H1 (cell line): ENCODE results near the gene COQ8B. TPM values are rescaled to one million over a fixed set of nuclear protein-coding genes. Genes with fewer than 3 reads are reported as not detected.

ENCODE experiments used
- CTCF ChIA-PET: fragments of 300-600 bp; sonication (Branson Sonifier 250); formaldehyde crosslinking; loops from one replicate; lab custom pipeline; 2021; ENCODE audit not compliant: partially characterized antibody; lab: Charles Lee
- POLR2A ChIA-PET: fragments of 300-600 bp; sonication (Branson Sonifier 250); formaldehyde crosslinking; loops from one replicate; lab custom pipeline; 2021; ENCODE audit warnings: inconsistent platforms; ENCODE audit not compliant: partially characterized antibody; lab: Charles Lee
- DNase-seq, 2 experiments: peaks; one replicate each; pipeline versions ENCODE4 v3.0.0 to v3.0.0-alpha.2; 2010 to 2022; ENCODE audit warnings: low spot score in 2 of 2, low read depth in 1 of 2, mixed read lengths in 1 of 2
- FAIRE-seq: peaks from 2 replicates; lab custom pipeline; 2011; peaks lifted over from hg19 to GRCh38; lab: Jason Lieb, UNC
- H2AFZ ChIP-seq: 2 replicates; pipeline ENCODE4 v1.8.1; 2012; ENCODE audit warnings: low read length, inconsistent platforms
- H2AK5ac ChIP-seq: 2 replicates; pipeline ENCODE4 v1.6.1; 2013; ENCODE audit warnings: low read depth, low read length
- H2BK120ac ChIP-seq: replicated peaks from 2 replicates; pipeline ENCODE3; 2013; ENCODE audit warnings: low read depth, low read length, inconsistent platforms
- H2BK12ac ChIP-seq: 2 replicates; pipeline ENCODE4 v1.6.1; 2013; ENCODE audit warnings: low read depth, low read length
- H2BK15ac ChIP-seq: 2 replicates; pipeline ENCODE4 v1.6.1; 2013; ENCODE audit warnings: low read length
- H2BK20ac ChIP-seq: 2 replicates; pipeline ENCODE4 v1.6.1; 2013; ENCODE audit warnings: low read length
- H2BK5ac ChIP-seq: 2 replicates; pipeline ENCODE4 v1.6.1; 2013; ENCODE audit warnings: low read depth, low read length
- H3K14ac ChIP-seq: 2 replicates; pipeline ENCODE4 v1.6.1; 2013; ENCODE audit warnings: inconsistent platforms; ENCODE audit not compliant: insufficient read length
- H3K18ac ChIP-seq: 2 replicates; pipeline ENCODE4 v1.6.1; 2013; ENCODE audit warnings: low read length; ENCODE audit errors: extremely low read depth
- H3K23ac ChIP-seq: 2 replicates; pipeline ENCODE4 v1.6.1; 2013; ENCODE audit warnings: inconsistent platforms; ENCODE audit not compliant: insufficient read length
- H3K23me2 ChIP-seq: 2 replicates; pipeline ENCODE4 v1.6.1; 2013; ENCODE audit warnings: low read depth, low read length
- H3K27ac ChIP-seq: 2 replicates; pipeline ENCODE4 v1.6.1; 2011; ENCODE audit warnings: low read depth, low read length, inconsistent platforms
- H3K27me3 ChIP-seq, 4 experiments: replicated peaks in 1 of 4; 1 replicate in 1 of 4; 2 replicates in 3 of 4; pipeline versions ENCODE4 v1.6.1 to v1.8.1; 2011 to 2013; ENCODE audit warnings: low read length in 3 of 4, mild to moderate bottlenecking in 3 of 4, inconsistent platforms in 2 of 4, mixed read lengths in 2 of 4, moderate library complexity in 1 of 4; ENCODE audit not compliant: control insufficient read depth in 3 of 4, insufficient read depth in 3 of 4; ENCODE audit errors: extremely low read depth in 1 of 4
- H3K36me3 ChIP-seq, 4 experiments: 2 replicates each; pipeline versions ENCODE4 v1.6.1 to v1.8.1; 2011 to 2013; ENCODE audit warnings: mild to moderate bottlenecking in 4 of 4, low read length in 3 of 4, moderate library complexity in 2 of 4, control low read depth in 1 of 4, inconsistent platforms in 1 of 4; ENCODE audit not compliant: insufficient read depth in 4 of 4, control insufficient read depth in 2 of 4
- H3K4ac ChIP-seq: replicated peaks from 2 replicates; pipeline ENCODE3; 2013; ENCODE audit warnings: low read length, low read depth, mixed read lengths, inconsistent platforms; ENCODE audit not compliant: insufficient read length
- H3K4me1 ChIP-seq, 4 experiments: replicated peaks in 1 of 4; 1 replicate in 1 of 4; 2 replicates in 3 of 4; pipeline versions ENCODE4 v1.6.1 to v1.8.1; 2011 to 2013; ENCODE audit warnings: low read length in 3 of 4, inconsistent platforms in 2 of 4, mixed read lengths in 1 of 4; ENCODE audit not compliant: insufficient read depth in 4 of 4, control insufficient read depth in 3 of 4
- H3K4me2 ChIP-seq, 2 experiments: 2 replicates each; pipeline versions ENCODE4 v1.6.1 to v1.8.1; 2011 to 2013; ENCODE audit warnings: low read depth in 2 of 2, low read length in 2 of 2, control low read depth in 1 of 2, inconsistent platforms in 1 of 2, mild to moderate bottlenecking in 1 of 2; ENCODE audit not compliant: insufficient read depth in 1 of 2
- H3K4me3 ChIP-seq, 4 experiments: fragments of 200-600, 300-600 bp in 1 of 4; sonication (generic), shearing (Covaris generic), sonication (Bioruptor Twin) in 1 of 4; 2 replicates each; pipeline versions ENCODE4 v1.5.1 to v1.8.1; 2011 to 2016; ENCODE audit warnings: low read length in 4 of 4, low read depth in 3 of 4, control low read depth in 2 of 4, inconsistent platforms in 2 of 4, mild to moderate bottlenecking in 2 of 4, mixed read lengths in 1 of 4, moderate library complexity in 1 of 4; ENCODE audit not compliant: insufficient read depth in 2 of 4; ENCODE audit errors: extremely low read depth in 1 of 4
- H3K56ac ChIP-seq: replicated peaks from 2 replicates; pipeline ENCODE3; 2013; ENCODE audit warnings: low read depth, mild to moderate bottlenecking, mixed read lengths, low read length, inconsistent platforms; ENCODE audit not compliant: insufficient read length
- H3K79me1 ChIP-seq: 2 replicates; pipeline ENCODE4 v1.6.1; 2013; ENCODE audit warnings: low read depth, low read length, control low read depth
- H3K79me2 ChIP-seq, 2 experiments: 2 replicates each; pipeline versions ENCODE4 v1.6.1 to v1.8.1; 2012 to 2013; ENCODE audit warnings: low read length in 2 of 2, mild to moderate bottlenecking in 2 of 2, inconsistent platforms in 1 of 2; ENCODE audit not compliant: insufficient read depth in 2 of 2, control insufficient read depth in 1 of 2
- H3K9ac ChIP-seq, 4 experiments: replicated peaks in 1 of 4; 1 replicate in 1 of 4; 2 replicates in 3 of 4; pipeline versions ENCODE4 v1.6.1 to v1.8.1; 2011 to 2013; ENCODE audit warnings: low read depth in 3 of 4, low read length in 3 of 4, control low read depth in 2 of 4, mild to moderate bottlenecking in 2 of 4, moderate library complexity in 2 of 4, inconsistent platforms in 1 of 4; ENCODE audit errors: extremely low read depth in 1 of 4
- H3K9me3 ChIP-seq, 2 experiments: 2 replicates each; pipeline versions ENCODE4 v1.6.1 to v1.8.1; 2012 to 2013; ENCODE audit warnings: mild to moderate bottlenecking in 2 of 2, moderate library complexity in 2 of 2, control low read depth in 1 of 2, inconsistent platforms in 1 of 2, low read depth in 1 of 2, low read length in 1 of 2, mixed read lengths in 1 of 2; ENCODE audit not compliant: insufficient read depth in 2 of 2
- H4K20me1 ChIP-seq, 2 experiments: replicated peaks in 1 of 2; 2 replicates each; pipeline versions ENCODE3 to v1.8.1; 2011 to 2013; ENCODE audit warnings: inconsistent platforms in 2 of 2, low read length in 2 of 2, mild to moderate bottlenecking in 1 of 2; ENCODE audit not compliant: insufficient read depth in 2 of 2, control insufficient read depth in 1 of 2
- H4K5ac ChIP-seq: 2 replicates; pipeline ENCODE4 v1.6.1; 2013; ENCODE audit warnings: low read length, low read depth, mixed read lengths, inconsistent platforms; ENCODE audit not compliant: insufficient read length
- H4K8ac ChIP-seq: 2 replicates; pipeline ENCODE4 v1.8.0; 2013; ENCODE audit warnings: mild to moderate bottlenecking, moderate library complexity, low read length, inconsistent platforms; ENCODE audit not compliant: insufficient read depth; ENCODE audit errors: extremely low read depth
- H4K91ac ChIP-seq: replicated peaks from 2 replicates; pipeline ENCODE3; 2013; ENCODE audit warnings: low read length, mixed read lengths, inconsistent platforms; ENCODE audit not compliant: insufficient read length
- YY1 ChIP-seq: IDR thresholded peaks from 2 replicates; pipeline ENCODE4 v1.6.1; 2011; ENCODE audit warnings: low read depth, mild to moderate bottlenecking, low read length
- WGBS, 2 experiments: shearing (Covaris generic) in 1 of 2; methylation state at CpG; one replicate each; pipeline versions ENCODE4 v1.1.6 to v1.1.7; 2013 to 2015; ENCODE audit warnings: low lambda C conversion rate in 2 of 2, mixed read lengths in 2 of 2, inconsistent platforms in 1 of 2, low coverage in 1 of 2, missing lambda C conversion rate in 1 of 2; ENCODE audit not compliant: insufficient replicate concordance in 2 of 2, insufficient coverage in 1 of 2, insufficient read length in 1 of 2; ENCODE audit errors: extremely low coverage in 1 of 2, missing lambda C conversion rate in 1 of 2; 5-methylcytosine and 5-hydroxymethylcytosine counted together
- polyA plus RNA-seq, 7 experiments: library from polyadenylated mRNA; depleted of rRNA in 3 of 7; stranded (reverse) in 5 of 7; unstranded in 2 of 7; fragments of >200 nt in 5 of 7; fragments of 200-250 nt in 2 of 7; gene quantifications; 1 replicate in 5 of 7; 2 replicates in 1 of 7; 4 replicates in 1 of 7; pipeline versions ENCODE4 v1.2.1 to v1.2.3, GENCODE V29; 2011 to 2013; ENCODE audit warnings: missing spikeins in 2 of 7, mixed read lengths in 2 of 7
- total RNA-seq: library from RNA; stranded (reverse); fragmentation: NEBNext Ultra II Directional; extraction: Animal tissue kit (Norgen Biotek cat#: 25700); gene quantifications from 2 replicates; pipeline ENCODE4 v1.2.1, GENCODE V29; 2021

Gene COQ8B
- total and polyA plus RNA-seq, 2 of the 8 experiments (the other 6 are each of a cell fraction or from before 2014, with no cell fraction given) = 41.7 to 46.1 TPM

DNA sequence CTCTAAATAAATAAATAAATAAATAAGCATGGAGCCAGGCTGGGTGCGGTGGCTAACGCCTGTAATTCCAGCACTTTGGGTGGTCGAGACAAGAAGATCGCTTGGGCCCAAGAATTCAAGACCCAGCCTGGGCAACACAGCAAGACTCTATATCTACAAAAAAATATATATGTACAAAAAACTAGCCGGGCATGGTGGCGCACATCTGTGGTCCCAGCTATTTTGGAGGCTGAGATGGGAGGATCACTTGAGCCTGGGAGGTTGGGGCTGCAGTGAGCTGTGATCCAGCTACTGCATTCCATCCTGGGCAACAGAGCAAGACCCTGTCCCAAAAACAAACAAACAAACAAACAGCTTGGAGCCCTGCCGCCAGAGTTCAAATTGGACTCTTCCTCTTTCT, 30.9 kb upstream of the COQ8B start:
- DNase-seq = no peak
- no peak overlapping the region for H3K23ac ChIP-seq
- H3K18ac ChIP-seq = no peak overlapping the region
- CTCF ChIA-PET = interaction anchor here (0.6 to 1.1 kb wide), 3 partner anchors 10 to 84 kb away, joined by 3 to 5 read pairs (median 3); no protein-coding TSS in a partner anchor
- 93% methylated on average over 7 of the region's 7 CpGs; no CpG with 5 or more reads in 1 of the 2 experiments for WGBS, 2 experiments
- H2AK5ac ChIP-seq = no peak overlapping the region
- no peaks in the 10 kb centered on the region; the same call in 1 of the 2 replicates for H3K79me1 ChIP-seq
- H3K14ac ChIP-seq = no peak overlapping the region
- no peaks in the 10 kb centered on the region for H3K9me3 ChIP-seq
- POLR2A ChIA-PET = interaction anchor here (1.5 to 15.7 kb wide), 5 partner anchors 6 to 54 kb away, joined by 3 to 399 read pairs (median 120); partner anchors contain the start of genes ACTMAP, COQ8B, EGLN2 and ITPKC
- H4K8ac ChIP-seq = no peak overlapping the region
- peaks cover 0 to 8% (median 0%) of the 10 kb centered on the region in 4 experiments; a peak in 2 of 8 replicates for H3K36me3 ChIP-seq
- no peak overlapping the region for H3K56ac ChIP-seq
- no peak for TF ChIP-seq YY1
- TF ChIP-seq, all 59 proteins: peak for 0
- H3K4me1 ChIP-seq = peaks cover 0 to 20% (median 5%) of the 10 kb centered on the region in 4 experiments; a peak in 4 of 7 replicates
- no peak overlapping the region for H3K4ac ChIP-seq
- H2BK20ac ChIP-seq = no peak overlapping the region
- FAIRE-seq = no peak
- H3K79me2 ChIP-seq = peaks cover 14 to 35% of the 10 kb centered on the region in 2 experiments
- no peak overlapping the region for H2BK120ac ChIP-seq
- H3K27ac ChIP-seq = no peak overlapping the region
- H4K5ac ChIP-seq = no peak overlapping the region
- peaks cover 9% of the 10 kb centered on the region for H3K23me2 ChIP-seq
- H4K20me1 ChIP-seq = no peaks in the 10 kb centered on the region
- no peak overlapping the region for H2BK12ac ChIP-seq
- H4K91ac ChIP-seq = no peak overlapping the region
- no peak overlapping the region for H3K4me3 ChIP-seq
- H2AFZ ChIP-seq = no peak overlapping the region
- H3K9ac ChIP-seq = no peak overlapping the region
- no peaks in the 10 kb centered on the region for H3K27me3 ChIP-seq
- H3K4me2 ChIP-seq = no peak overlapping the region
- H2BK5ac ChIP-seq = no peak overlapping the region
- no peak overlapping the region for H2BK15ac ChIP-seq
